Measurements from ENCODE around the gene SNAP91. TPM values are rescaled to one million over a fixed set of nuclear protein-coding genes. Genes with fewer than 3 reads are reported as not detected.
A peak's percentile ranks its signal among the peaks of the same experiment; 100 is the strongest.
"Not testable (repeated sequence)": the region's sequence is repeated elsewhere in the genome, so short reads cannot be mapped to it uniquely, and the experiment has no call there.

The SNAP91 gene
- polyA plus RNA-seq (ENCODE audit: low read depth in 6 of 6), result not detected

GRCh38 chr6:83708970-83709747 is at the start of gene SNAP91:
TSS of gene SNAP91 (minus strand) at chr6:83709101. CDS start at chr6:83707927, 1,174 bp downstream.
- peaks cover 2 to 8% (median 5%) of the 10 kb centered on the region in 3 donors for H3K4me1 Mint-ChIP-seq
- peaks cover 23 to 59% (median 47%) of the 10 kb centered on the region in 3 donors for H3K27me3 Mint-ChIP-seq
- no peak for ATAC-seq (ENCODE audit: low read depth in 2 of 2)
- DNase-seq, result no peak
- H3K9me3 Mint-ChIP-seq, result peaks cover 2 to 24% (median 13%) of the 10 kb centered on the region in 7 donors
- H3K36me3 Mint-ChIP-seq, result peaks cover 8 to 16% of the 10 kb centered on the region in 2 donors
- no peak within 1 kb of the TSS for H3K27ac Mint-ChIP-seq
- H3K4me3 Mint-ChIP-seq, result peak within 1 kb of the TSS in 3 of 8 donors; percentile 32 to 66 (median 32)

- Mint-ChIP-seq H3K27ac (no peak overlapping the region), H3K9me3 (peaks cover 10 to 49% (median 25%) of the 10 kb centered on the region in 7 donors), H3K4me1 (no peaks in the 10 kb centered on the region), H3K27me3 (no peaks in the 10 kb centered on the region), H3K4me3 (no peak overlapping the region), H3K36me3 (peaks cover 7 to 16% of the 10 kb centered on the region in 2 donors)
- ATAC-seq (ENCODE audit: low read depth in 2 of 2) (no peak), DNase-seq (no peak)
Observed at GRCh38 chr6:83758533-83758932, 49.6 kb upstream of the SNAP91 start.

GRCh38 chr6:83757021-83757420 is 48.1 kb upstream of the SNAP91 start:
- DNase-seq, result no peak
- Mint-ChIP-seq H3K4me3 (no peak overlapping the region), H3K27ac (no peak overlapping the region), H3K4me1 (no peaks in the 10 kb centered on the region), H3K27me3 (no peaks in the 10 kb centered on the region), H3K9me3 (peaks cover 10 to 60% (median 31%) of the 10 kb centered on the region in 7 donors), H3K36me3 (peaks cover 7 to 26% of the 10 kb centered on the region in 2 donors)
- ATAC-seq (ENCODE audit: low read depth in 2 of 2), result no peak

- H3K36me3 Mint-ChIP-seq, result peaks cover 7 to 26% of the 10 kb centered on the region in 2 donors
- peak overlapping the region in 1 of 8 donors; percentile 25 for H3K4me3 Mint-ChIP-seq
- no peak for DNase-seq
- H3K27ac Mint-ChIP-seq, result no peak overlapping the region
- no peak for ATAC-seq (ENCODE audit: low read depth in 2 of 2)
- peaks cover 10 to 60% (median 31%) of the 10 kb centered on the region in 7 donors for H3K9me3 Mint-ChIP-seq
- no peaks in the 10 kb centered on the region for H3K27me3 Mint-ChIP-seq
- no peaks in the 10 kb centered on the region for H3K4me1 Mint-ChIP-seq
Observed at GRCh38 chr6:83756565-83756964, 47.7 kb upstream of the SNAP91 start.

- not testable (repeated sequence) for H3K4me3 Mint-ChIP-seq; DNase-seq; H3K27ac Mint-ChIP-seq; H3K4me1 Mint-ChIP-seq; ATAC-seq (ENCODE audit: low read depth in 2 of 2); H3K27me3 Mint-ChIP-seq
- Mint-ChIP-seq H3K9me3 (peaks cover 15 to 49% (median 26%) of the 10 kb centered on the region in 7 donors), H3K36me3 (peaks cover 7 to 26% of the 10 kb centered on the region in 2 donors)
Observed at GRCh38 chr6:83752375-83752774, 43.5 kb upstream of the SNAP91 start.

- peaks cover 0 to 7% (median 0%) of the 10 kb centered on the region in 3 donors for H3K27me3 Mint-ChIP-seq
- H3K27ac Mint-ChIP-seq, result no peak overlapping the region
- H3K36me3 Mint-ChIP-seq, result no peaks in the 10 kb centered on the region
Observed at GRCh38 chr6:83741089-83741488, 32.2 kb upstream of the SNAP91 start.

GRCh38 chr6:83735461-83735860 is 26.6 kb upstream of the SNAP91 start:
- Mint-ChIP-seq H3K27me3 (no peaks in the 10 kb centered on the region), H3K4me3 (no peak overlapping the region), H3K9me3 (peaks cover 5 to 25% (median 11%) of the 10 kb centered on the region in 7 donors), H3K4me1 (no peaks in the 10 kb centered on the region), H3K36me3 (no peaks in the 10 kb centered on the region), H3K27ac (no peak overlapping the region)
- ATAC-seq (ENCODE audit: low read depth in 2 of 2) (no peak), DNase-seq (no peak)

More at GRCh38 chr6:83741089-83741488, 32.2 kb upstream of the SNAP91 start:
- H3K9me3 Mint-ChIP-seq, result peaks cover 4 to 31% (median 11%) of the 10 kb centered on the region in 7 donors
- ATAC-seq (ENCODE audit: low read depth in 2 of 2), result no peak
- H3K4me1 Mint-ChIP-seq, result no peaks in the 10 kb centered on the region
- H3K4me3 Mint-ChIP-seq, result no peak overlapping the region
- DNase-seq, result no peak

- Mint-ChIP-seq H3K4me3 (no peak overlapping the region), H3K27me3 (no peaks in the 10 kb centered on the region), H3K36me3 (no peaks in the 10 kb centered on the region), H3K27ac (no peak overlapping the region), H3K9me3 (peaks cover 2 to 11% (median 5%) of the 10 kb centered on the region in 7 donors), H3K4me1 (no peaks in the 10 kb centered on the region)
- no peak for DNase-seq
- no peak for ATAC-seq (ENCODE audit: low read depth in 2 of 2)
Observed at GRCh38 chr6:83729871-83730270, 21.0 kb upstream of the SNAP91 start.

GRCh38 chr6:83722876-83723275 is 14.0 kb upstream of the SNAP91 start:
- ATAC-seq (ENCODE audit: low read depth in 2 of 2), result no peak
- Mint-ChIP-seq H3K4me1 (no peaks in the 10 kb centered on the region), H3K27me3 (peaks cover 0 to 7% (median 0%) of the 10 kb centered on the region in 3 donors)

GRCh38 chr6:83717809-83718208 is 8.9 kb upstream of the SNAP91 start:
- Mint-ChIP-seq H3K27ac (no peak overlapping the region), H3K36me3 (no peaks in the 10 kb centered on the region), H3K9me3 (peaks cover 0 to 3% (median 0%) of the 10 kb centered on the region in 7 donors), H3K27me3 (peaks cover 0 to 1% (median 0%) of the 10 kb centered on the region in 3 donors), H3K4me1 (no peaks in the 10 kb centered on the region), H3K4me3 (no peak overlapping the region)
- no peak for DNase-seq
- no peak for ATAC-seq (ENCODE audit: low read depth in 2 of 2)

More at GRCh38 chr6:83722876-83723275, 14.0 kb upstream of the SNAP91 start:
- DNase-seq, result no peak
- H3K36me3 Mint-ChIP-seq, result no peaks in the 10 kb centered on the region
- H3K27ac Mint-ChIP-seq, result no peak overlapping the region
- peaks cover 0 to 4% (median 0%) of the 10 kb centered on the region in 7 donors for H3K9me3 Mint-ChIP-seq
- no peak overlapping the region for H3K4me3 Mint-ChIP-seq

- Mint-ChIP-seq H3K27ac (no peak overlapping the region), H3K36me3 (peaks cover 8 to 16% of the 10 kb centered on the region in 2 donors), H3K4me1 (peaks cover 2 to 8% (median 5%) of the 10 kb centered on the region in 3 donors), H3K9me3 (peaks cover 2 to 24% (median 10%) of the 10 kb centered on the region in 7 donors), H3K4me3 (no peak overlapping the region), H3K27me3 (peaks cover 16 to 41% (median 35%) of the 10 kb centered on the region in 3 donors)
- ATAC-seq (ENCODE audit: low read depth in 2 of 2) (no peak), DNase-seq (no peak)
Observed at GRCh38 chr6:83711958-83712357, 3.1 kb upstream of the SNAP91 start.

- Mint-ChIP-seq H3K27me3 (peaks cover 23 to 59% (median 47%) of the 10 kb centered on the region in 3 donors), H3K4me1 (peaks cover 2 to 8% (median 5%) of the 10 kb centered on the region in 3 donors), H3K36me3 (peaks cover 8 to 16% of the 10 kb centered on the region in 2 donors), H3K4me3 (peak overlapping the region in 2 of 8 donors; percentile 32 to 66), H3K27ac (no peak overlapping the region), H3K9me3 (peaks cover 2 to 24% (median 13%) of the 10 kb centered on the region in 7 donors)
- ATAC-seq (ENCODE audit: low read depth in 2 of 2), result no peak
- DNase-seq, result no peak
Observed at GRCh38 chr6:83709748-83710050, 798 bp upstream of the SNAP91 start.

GRCh38 chr6:83708546-83708969 is 343 bp downstream of the SNAP91 start:
- Mint-ChIP-seq H3K27me3 (peaks cover 23 to 59% (median 47%) of the 10 kb centered on the region in 3 donors), H3K4me1 (peaks cover 2 to 8% (median 5%) of the 10 kb centered on the region in 3 donors), H3K27ac (no peak overlapping the region), H3K9me3 (peaks cover 2 to 24% (median 13%) of the 10 kb centered on the region in 7 donors), H3K4me3 (peak overlapping the region in 1 of 8 donors; percentile 40), H3K36me3 (peaks cover 8 to 16% of the 10 kb centered on the region in 2 donors)
- DNase-seq (no peak), ATAC-seq (ENCODE audit: low read depth in 2 of 2) (no peak)

All from naive B cell (primary cell).